Activated CD8-positive, alpha-beta memory T cell treated with anti-CD3 and anti-CD28 coated beads for 36 hours (primary cell): ENCODE data around the gene PDK4. TPM values are rescaled to one million over a fixed set of nuclear protein-coding genes. Genes with fewer than 3 reads are reported as not detected.
"Not testable (repeated sequence)": the region's sequence is repeated elsewhere in the genome, so short reads cannot be mapped to it uniquely, and the experiment has no call there.

Source experiments
- CTCF ChIA-PET: fragments of 350-600 bp; sonication (Branson Sonifier 250); formaldehyde crosslinking; loops from one replicate; lab custom pipeline; 2021; ENCODE audit warnings: antibody characterized with exemption; lab: Charles Lee
- POLR2A ChIA-PET: fragments of 350-600 bp; sonication (Branson Sonifier 250); formaldehyde crosslinking; loops from one replicate; lab custom pipeline; 2021; ENCODE audit warnings: antibody characterized with exemption; lab: Charles Lee
- total RNA-seq, 2 experiments: library from RNA; stranded (reverse); gene quantifications; one replicate each; pipeline ENCODE4 v1.2.3, GENCODE V29; 2021

Gene PDK4
- total RNA-seq, 2 experiments from 2014 or later, result not detected

DNA sequence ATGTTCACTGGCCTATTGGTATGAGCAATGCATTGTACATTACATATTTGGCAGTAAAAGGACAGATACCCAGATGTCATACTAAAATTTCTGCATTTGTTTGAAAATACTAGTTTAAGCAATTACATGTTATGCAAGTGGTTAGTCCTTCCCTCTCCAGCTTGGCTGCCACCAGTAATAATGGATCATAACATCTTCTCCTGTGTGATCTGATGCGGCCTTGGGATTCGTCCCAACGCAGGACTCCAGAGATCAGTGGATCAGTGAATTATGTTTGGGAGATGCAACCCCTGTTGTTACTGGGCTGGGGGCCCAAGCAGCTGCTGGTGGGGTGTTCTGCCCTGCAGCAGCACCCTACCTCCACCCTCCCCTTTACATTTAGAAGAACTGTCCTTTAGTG, 11.2 kb upstream of the PDK4 start:
- ChIA-PET POLR2A (no interaction called here), CTCF (no interaction called here)

DNA sequence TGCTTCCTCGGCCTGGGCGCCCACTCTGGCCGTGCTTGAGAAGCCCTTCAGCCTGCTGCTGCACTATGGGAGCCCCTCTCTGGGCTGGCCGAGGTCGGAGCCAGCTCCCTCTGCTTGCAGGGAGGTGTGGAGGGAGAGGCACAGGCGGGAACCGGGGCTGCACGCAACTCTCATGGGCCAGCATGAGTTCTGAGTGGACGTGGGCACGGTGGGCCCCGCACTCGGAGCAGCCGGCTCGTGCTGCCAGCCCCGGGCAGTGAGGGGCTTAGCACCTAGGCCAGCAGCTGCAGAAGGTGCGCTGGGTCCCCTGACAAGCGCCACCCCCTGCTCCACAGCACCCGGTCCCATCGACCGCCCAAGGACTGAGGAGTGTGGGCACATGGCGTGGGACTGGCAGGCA, 9.0 kb upstream of the PDK4 start:
- POLR2A ChIA-PET, result no interaction called here
- CTCF ChIA-PET, result no interaction called here

DNA sequence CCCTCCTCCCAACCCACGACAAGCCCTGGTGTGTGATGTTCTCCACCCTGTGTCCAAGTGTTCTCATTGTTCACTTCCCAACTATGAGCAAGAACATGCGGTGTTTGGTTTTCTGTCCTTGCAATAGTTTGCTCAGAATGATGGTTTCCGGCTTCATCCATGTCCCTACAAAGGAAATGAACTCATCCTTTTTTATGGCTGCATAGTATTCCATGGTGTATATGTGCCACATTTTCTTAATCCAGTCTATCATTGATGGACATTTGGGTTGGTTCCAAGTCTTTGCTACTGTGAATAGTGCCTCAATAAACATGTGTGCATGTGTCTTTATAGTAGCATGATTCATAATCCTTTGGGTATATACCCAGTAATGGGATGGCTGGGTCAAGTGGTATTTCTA, 8.5 kb upstream of the PDK4 start:
- POLR2A ChIA-PET, CTCF ChIA-PET: not testable (repeated sequence)

DNA sequence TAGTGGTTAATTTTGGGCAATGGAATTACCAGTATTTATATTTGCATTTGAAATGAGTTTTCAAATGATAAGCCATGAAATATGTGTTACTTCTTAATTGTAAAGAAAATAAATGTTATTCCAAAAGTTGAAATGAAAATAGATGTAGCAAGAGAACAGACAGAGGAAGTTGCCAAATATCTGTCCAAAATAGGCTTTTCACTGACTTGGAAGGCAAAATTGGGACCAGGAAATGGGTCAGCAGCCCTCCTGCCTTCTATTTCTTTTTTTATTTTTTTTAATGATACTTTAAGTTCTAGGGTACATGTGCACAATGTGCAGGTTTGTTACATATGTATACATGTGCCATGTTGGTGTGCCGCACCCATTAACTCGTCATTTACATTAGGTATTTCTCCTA, 8.1 kb upstream of the PDK4 start:
- POLR2A ChIA-PET, CTCF ChIA-PET: not testable (repeated sequence)

DNA sequence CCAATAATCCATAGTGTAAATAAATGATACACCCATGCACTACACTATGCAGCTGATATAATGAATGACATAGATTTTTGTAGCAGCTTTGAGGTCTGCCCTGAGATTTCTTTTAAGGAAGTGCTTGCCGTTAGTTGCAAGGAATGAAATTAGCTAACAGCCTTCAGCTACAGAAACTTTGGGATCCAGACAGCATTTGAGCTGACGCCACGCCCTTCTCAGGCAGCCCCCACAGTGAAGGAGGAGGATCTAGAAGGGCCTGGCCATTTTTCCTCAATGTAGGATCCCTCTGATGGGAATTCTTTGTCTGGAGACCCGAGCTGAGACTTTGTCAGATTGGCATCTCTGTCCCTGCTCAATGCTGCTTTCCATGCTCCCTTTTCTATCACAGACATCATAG, 6.1 kb upstream of the PDK4 start:
- CTCF ChIA-PET, result no interaction called here
- POLR2A ChIA-PET, result no interaction called here

DNA sequence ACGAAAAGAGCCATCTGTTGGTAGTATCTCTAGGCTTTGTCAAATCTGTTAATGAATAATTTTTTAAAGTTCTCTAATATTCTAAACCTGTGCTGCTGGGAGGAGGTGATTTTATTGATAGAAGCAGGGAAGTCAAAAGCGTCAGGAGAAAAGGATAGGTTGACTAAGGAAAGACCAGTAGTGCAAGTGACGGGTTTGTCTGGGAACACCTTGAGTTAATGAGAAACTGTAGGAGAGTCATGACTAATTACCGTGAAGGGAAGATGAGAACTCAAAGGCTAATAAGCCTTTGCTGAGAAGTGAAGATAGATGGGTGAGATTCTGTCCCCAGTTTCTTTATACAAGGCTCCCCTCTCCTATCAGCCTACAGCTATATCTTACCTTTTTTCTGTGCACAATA, 5.0 kb upstream of the PDK4 start:
- ChIA-PET POLR2A (no interaction called here), CTCF (no interaction called here)

DNA sequence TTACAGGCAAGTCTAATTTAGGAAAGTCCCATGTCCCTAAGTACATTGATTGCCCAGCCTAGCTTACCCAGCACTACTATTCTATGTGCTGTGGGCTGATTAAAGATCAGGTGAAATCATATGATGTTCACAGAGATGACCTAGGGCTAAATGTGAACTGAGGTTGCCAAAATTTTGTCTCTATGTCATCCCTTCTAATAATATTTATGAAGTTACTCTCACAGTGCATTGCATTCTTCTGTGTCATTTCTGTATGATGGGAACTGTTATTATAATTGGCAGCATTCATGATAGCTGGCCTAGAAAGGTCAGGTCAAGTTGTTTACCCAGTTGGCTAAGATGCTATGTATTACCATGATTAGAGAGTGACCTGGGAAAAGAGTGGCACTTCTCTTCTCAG, 2.8 kb upstream of the PDK4 start:
- ChIA-PET POLR2A (no interaction called here), CTCF (no interaction called here)

DNA sequence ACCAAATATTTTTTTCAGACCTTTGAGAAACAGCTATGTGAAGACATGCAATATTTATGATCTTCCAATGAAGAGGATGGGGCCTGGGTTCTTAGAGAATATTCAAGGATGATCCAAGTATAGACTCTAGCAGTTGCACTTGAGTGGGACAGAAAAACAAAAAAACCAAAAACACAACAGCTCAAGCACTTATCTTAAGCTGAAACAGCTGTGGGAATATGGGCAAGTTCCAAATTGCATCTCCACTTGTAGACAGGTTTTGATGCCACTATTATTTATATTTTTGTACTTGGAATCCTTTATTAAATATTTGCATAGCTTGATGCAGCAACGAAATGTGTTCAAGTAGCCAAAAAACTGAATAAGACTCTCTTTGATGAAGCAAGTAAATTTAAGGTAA, 2.2 kb upstream of the PDK4 start:
- CTCF ChIA-PET, result no interaction called here
- POLR2A ChIA-PET, result no interaction called here

DNA sequence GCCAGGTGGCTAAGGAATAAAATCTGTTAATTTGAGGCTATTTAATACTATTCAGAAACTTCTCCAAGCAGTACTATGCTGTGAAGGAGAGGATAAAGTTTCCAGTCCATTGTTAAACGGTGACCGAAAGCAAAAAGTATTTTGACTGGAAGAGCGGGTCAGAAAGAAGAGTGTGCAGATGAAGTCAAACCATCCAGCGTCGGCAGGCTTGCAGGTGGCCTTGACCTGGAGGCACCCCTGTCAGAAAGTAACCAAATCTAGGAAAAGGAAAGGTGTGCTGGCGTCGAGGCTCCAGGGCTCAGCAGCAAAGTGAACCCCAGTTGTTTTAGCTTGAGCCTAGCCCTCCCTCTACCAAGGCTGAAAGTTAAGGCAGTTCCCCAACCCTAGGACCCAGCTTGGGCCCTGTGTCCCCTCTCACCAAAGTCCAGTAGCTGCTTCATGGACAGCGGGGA, 544 bp downstream of the PDK4 start:
- POLR2A ChIA-PET, result no interaction called here
- CTCF ChIA-PET, result no interaction called here

DNA sequence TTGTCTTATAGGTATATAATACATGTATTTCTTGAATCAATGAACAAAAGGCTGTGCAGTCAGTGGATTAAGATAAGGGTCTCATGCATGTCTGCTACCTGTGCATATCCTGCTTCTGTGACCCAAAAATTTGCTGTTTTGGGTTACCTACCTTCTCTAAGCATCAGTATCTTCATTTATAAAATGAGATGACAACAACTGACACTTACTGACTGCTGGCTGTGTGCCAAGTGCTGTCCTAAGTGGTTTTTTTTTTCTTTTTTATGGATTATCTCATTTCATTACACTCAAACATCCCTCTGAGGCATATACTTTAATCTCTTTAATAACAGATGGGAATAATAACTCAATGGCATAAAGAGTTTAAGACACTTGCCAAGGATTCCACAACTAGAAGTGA, 2.1 kb downstream of the PDK4 start:
- CTCF ChIA-PET, result no interaction called here
- POLR2A ChIA-PET, result no interaction called here

DNA sequence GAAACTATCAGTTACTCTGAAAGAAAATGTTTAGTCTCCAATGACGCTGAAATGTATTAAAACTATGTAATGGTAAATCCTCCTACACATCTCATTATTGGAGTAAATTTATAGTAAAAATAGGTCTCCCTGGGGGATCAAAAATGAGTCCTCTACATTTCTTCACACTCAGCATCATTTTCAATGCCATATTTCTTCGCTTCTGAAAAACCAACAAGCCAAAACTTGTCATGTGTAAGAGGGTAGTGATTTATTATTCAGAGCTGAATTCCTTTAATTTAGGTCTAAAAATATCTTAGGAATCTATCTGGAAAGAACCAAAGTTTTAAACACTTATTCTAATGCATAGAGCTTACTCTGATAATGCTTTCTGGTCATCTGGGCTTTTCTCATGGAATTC, 3.0 kb downstream of the PDK4 start:
- ChIA-PET POLR2A (no interaction called here), CTCF (no interaction called here)

DNA sequence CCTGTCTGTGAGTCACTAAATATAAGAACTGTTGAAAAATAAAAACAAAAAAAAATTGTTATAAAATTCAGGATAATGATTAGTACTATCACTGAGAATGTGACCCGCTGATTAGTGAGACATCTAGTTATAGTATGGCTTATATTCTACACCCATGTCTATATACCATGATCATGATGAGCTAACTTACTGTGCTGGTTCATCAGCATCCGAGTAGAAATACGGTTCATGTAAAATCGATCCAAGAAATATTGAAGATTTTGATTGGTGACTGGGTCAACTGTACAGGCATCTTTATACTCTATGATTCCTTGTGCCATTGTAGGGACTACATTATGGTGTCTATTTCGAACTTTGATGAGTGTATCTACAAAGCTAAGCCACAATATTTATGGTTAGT, 3.7 kb downstream of the PDK4 start:
- POLR2A ChIA-PET, result no interaction called here
- CTCF ChIA-PET, result no interaction called here

DNA sequence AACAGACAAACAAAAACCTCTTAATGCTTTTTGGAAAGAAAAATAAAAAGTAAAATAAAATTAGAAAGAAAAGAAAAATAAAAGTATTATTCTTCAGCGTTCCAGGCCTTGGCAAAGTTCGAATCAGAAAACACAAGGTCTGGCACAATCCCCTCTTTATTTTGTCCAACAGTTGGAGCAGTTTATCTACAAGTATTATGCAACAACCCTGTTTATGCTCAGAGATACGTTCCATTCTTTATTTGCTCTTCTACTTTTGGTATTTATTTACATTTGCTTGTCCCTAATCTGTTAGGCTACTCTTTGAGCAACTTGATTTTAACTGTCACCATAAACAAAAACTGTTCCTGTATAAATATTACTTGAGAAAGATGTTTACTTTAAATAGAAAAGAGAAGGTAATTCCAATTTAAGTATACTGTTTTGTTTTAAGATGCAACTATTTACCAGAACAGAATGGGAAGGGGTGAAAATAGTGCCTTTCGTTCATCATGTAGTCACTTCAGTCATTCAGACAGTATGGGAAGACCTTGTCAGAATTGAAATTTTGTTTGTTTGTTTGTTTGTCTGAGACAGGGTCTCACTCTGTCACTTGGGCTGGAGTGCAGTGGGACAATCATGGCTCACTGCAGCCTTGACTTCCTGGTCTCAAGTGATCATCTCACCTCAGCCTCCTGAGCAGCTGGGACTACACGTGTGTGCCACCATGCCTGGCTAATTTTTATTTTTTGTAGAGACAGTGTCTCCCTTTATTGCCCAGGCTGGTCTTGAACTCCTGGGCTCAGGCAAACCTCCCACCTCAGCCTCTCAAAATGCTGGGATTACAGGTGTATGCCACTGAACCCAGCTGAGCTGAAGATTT, 5.7 kb downstream of the PDK4 start:
- ChIA-PET POLR2A (no interaction called here), CTCF (no interaction called here)

DNA sequence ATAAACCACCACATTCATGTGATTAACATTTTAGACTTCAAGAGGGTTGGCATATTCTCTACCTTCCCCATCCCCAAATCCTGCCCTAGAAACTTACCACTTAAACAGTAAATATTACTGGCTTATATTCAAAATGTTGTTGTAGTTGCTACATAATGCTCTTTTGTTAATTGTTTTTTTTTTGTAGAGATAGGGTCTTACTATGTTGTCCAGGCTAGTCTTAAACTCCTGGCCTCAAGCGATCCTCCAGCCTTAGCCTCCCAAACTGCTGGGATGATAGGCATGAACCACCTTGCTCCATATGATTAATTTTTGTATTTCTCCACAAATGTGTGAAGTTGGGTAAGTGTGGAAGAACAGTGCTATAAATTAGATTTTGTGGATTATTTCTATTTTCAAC, 6.5 kb downstream of the PDK4 start:
- ChIA-PET POLR2A (no interaction called here), CTCF (no interaction called here)

DNA sequence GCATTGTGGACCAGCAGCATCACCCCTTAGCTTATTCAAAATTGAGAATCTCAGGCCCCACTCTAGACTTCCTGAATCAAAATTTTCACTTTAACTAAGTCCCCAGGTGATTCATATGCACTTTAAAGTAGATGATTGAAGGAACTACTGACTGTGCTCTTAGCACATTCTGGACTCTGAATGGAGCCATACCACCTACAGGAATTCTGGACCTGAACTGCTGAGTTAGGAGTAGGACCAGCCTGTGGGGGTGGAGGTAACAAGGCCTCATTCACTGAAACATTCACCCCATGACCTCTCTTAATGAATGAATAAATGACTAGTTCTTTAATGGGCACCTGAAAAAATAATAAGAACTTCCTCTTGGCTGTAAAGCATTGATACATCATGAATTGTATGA, 7.3 kb downstream of the PDK4 start:
- CTCF ChIA-PET, result no interaction called here

DNA sequence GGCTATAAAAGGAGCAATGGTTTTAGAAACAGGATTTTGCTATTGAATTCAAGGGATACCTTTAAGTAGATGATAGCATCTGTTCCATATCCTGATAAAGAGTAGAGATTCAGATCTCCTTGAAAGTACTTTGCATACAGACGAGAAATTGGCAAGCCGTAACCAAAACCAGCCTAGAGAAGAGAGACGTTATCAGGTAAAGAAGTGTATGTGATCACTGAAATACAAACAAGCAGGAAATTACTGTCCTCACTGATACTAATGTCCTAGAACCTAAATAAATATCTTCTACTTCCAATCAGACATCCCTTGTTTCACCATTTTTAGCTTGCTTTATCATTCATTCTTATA, 9.4 kb downstream of the PDK4 start:
- POLR2A ChIA-PET, result no interaction called here
- CTCF ChIA-PET, result no interaction called here

More for the DNA sequence above, 7.3 kb downstream of the PDK4 start:
- POLR2A ChIA-PET, result no interaction called here

DNA sequence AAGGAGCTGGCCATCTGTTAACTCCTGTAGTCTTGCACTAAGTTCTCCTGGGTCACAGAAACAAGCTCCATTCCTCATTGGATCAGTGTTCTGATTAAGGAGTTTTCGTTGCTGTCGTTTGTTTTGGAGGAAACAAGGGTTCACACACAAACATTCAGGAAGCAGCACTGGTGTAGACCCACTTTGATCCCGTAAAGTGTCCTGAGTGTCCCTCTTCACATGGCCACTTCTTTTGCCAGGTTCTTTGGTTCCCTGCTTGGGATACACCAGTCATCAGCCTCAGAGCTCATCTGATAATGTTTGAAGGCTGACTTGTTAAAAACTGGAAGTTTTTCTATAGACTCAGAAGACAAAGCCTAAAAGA, 10.9 kb downstream of the PDK4 start:
- ChIA-PET POLR2A (no interaction called here), CTCF (no interaction called here)

DNA sequence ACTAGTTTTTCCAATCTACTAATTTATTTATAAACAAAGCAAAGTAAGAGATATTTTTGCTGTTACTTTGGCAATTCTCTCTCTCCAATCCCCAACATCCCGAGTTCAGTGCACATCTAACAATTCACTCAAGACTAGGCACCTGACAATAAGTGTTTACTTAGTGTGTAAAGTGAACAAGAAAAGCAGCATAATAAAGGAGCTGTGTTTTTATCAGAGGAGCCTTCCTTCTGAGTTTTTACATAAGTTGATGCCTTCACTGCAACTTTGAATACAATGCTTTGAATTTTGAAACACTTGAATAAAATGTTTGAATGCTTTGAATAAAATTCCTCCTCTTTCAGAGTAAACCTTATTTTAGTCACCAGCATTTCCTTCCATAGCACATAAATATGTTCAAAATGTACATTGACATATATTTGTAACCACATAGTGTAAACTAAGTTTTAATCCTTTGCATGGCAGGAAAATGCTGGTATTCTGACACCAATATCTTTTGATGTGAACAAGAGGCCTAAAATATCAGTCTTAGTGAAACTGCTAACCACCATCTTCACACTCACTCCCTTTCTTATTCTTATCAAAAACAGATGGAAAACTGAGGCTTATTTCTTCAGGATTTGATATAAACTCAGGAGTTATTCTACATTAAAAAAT, 11.4 kb downstream of the PDK4 start:
- ChIA-PET POLR2A (no interaction called here), CTCF (no interaction called here)

DNA sequence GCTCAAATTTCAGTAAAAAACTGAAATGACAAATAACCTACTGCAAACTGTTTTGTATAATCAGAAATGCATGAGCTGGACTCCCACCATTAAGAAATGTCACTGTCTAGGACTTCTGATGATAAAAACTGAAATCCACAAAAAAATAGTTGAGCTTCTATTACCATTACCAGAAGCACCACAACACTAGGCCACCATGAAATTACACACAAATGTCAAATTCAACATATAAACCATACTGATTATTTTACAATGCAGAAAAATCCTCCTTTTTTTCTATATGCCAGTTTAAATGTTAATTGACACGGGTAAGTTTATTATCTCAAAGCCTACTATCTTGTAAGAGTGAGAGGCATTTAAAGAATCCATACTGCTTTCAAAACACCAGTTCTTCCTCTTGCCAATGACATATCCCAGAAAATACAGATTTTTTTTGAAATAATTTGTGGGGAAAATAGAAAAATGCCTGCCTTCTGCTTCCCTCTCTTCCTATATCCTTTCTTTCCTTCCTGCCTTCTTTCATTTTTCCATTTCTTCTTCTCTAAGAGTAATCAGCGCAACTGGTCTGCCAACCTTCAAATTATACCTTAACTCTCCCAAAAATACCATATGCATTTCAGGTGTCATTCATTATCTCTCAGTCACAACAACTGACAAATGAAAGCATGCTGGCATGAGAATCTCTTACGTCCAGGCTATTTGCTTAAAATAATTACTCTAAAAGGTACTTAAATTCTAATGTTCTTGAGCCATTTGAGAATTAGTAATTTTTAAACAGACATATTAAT, 12.3 kb downstream of the PDK4 start:
- ChIA-PET CTCF (no interaction called here), POLR2A (no interaction called here)

DNA sequence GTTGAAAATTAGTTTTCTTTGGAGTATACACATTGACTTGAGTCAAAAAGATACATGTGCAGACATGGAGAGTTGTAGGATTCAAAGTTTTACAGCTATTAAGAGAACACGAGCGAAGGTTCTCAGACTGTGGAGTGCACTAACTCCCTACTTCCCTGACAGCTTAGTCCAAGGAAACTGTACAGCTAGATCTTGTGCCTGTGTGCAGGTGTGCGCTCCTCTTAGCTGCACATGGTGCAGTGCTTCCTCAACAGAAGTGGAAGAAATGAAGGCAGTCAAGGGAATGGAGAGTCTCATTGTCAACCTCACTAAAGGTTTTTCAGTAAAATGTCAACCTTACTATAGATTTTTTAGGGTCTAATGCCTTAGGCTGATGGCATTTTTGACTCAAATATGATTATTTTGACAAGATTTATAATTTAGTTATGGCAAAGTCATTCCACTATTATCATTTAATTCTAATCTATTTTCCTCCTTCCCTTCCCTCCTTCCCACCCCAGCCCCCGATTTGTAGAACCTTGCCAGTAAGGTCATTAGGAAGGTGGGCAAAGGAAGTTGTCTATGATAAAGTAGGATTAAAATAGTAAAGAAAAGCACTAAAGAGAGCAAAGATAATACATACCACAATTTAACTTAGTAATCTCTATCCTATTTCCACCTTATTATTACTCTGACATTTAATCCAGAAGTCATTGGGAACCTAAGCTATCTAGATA, 13.6 kb downstream of the PDK4 start:
- ChIA-PET POLR2A (no interaction called here), CTCF (no interaction called here)
